Stimulated activated CD4-positive, alpha-beta T cell treated with anti-CD3 and anti-CD28 coated beads, Interleukin-12 subunit alpha, Interleukin-12 subunit beta, amount 100 ng/mL, for 48 hours (primary cell): Measurements from ENCODE around the gene CCL14.
"Not testable (repeated sequence)": the region's sequence is repeated elsewhere in the genome, so short reads cannot be mapped to it uniquely, and the experiment has no call there.

Experiments
- DNase-seq, 3 donors: peaks; one replicate each; pipeline ENCODE4 v3.0.0-alpha.2; 2020; ENCODE audit warnings: low read depth in 2 of 3, low spot score in 1 of 3

CCL14 gene

GRCh38 chr17:35986643-35987042 is at the start of gene CCL14:
Gene CCL14, minus strand, starts transcription at chr17:35986729. Its CDS starts 80 bp downstream, at chr17:35986649.
- no peak for DNase-seq

GRCh38 chr17:36036235-36036634 is 49.7 kb upstream of the CCL14 start:
- DNase-seq, result no peak

- DNase-seq, result no peak
Observed at GRCh38 chr17:36034127-36034526, 47.6 kb upstream of the CCL14 start.

GRCh38 chr17:36030956-36031355 is 44.4 kb upstream of the CCL14 start:
- no peak for DNase-seq

- no peak for DNase-seq
Observed at GRCh38 chr17:36027761-36028160, 41.2 kb upstream of the CCL14 start.

GRCh38 chr17:36024106-36024869 is 37.8 kb upstream of the CCL14 start:
- DNase-seq, result no peak

GRCh38 chr17:36019423-36019822 is 32.9 kb upstream of the CCL14 start:
- DNase-seq, result no peak

- no peak for DNase-seq
Observed at GRCh38 chr17:36017799-36018198, 31.3 kb upstream of the CCL14 start, which contains the start of gene CCL23. Gene CCL23, minus strand, starts transcription at chr17:36017972. Its CDS starts 75 bp downstream, at chr17:36017897.

GRCh38 chr17:36016555-36016954 is 30.0 kb upstream of the CCL14 start:
- DNase-seq, result no peak

- not testable (repeated sequence) for DNase-seq
Observed at GRCh38 chr17:36015895-36016294, 29.4 kb upstream of the CCL14 start.

- DNase-seq, result no peak
Observed at GRCh38 chr17:36014946-36015345, 28.4 kb upstream of the CCL14 start.

GRCh38 chr17:36011201-36011600 is 24.7 kb upstream of the CCL14 start:
- no peak for DNase-seq

GRCh38 chr17:36008998-36009665 is 22.6 kb upstream of the CCL14 start:
- no peak for DNase-seq

GRCh38 chr17:36004594-36005108 is 18.1 kb upstream of the CCL14 start:
- no peak for DNase-seq

- DNase-seq, result no peak
Observed at GRCh38 chr17:36002631-36003030, 16.1 kb upstream of the CCL14 start.

GRCh38 chr17:36001862-36002603 is 15.5 kb upstream of the CCL14 start:
- no peak for DNase-seq

- DNase-seq, result no peak
Observed at GRCh38 chr17:36001110-36001771, 14.7 kb upstream of the CCL14 start, which contains the start of gene CCL15. Gene CCL15, minus strand, starts transcription at chr17:36001553. Its CDS starts 61 bp downstream, at chr17:36001492.

- DNase-seq, result no peak
Observed at GRCh38 chr17:36000732-36001109, 14.2 kb upstream of the CCL14 start.

GRCh38 chr17:35998756-35999155 is 12.2 kb upstream of the CCL14 start:
- DNase-seq, result no peak

- DNase-seq, result no peak
Observed at GRCh38 chr17:35998018-35998545, 11.6 kb upstream of the CCL14 start.

GRCh38 chr17:35995346-35995745 is 8.8 kb upstream of the CCL14 start:
- not testable (repeated sequence) for DNase-seq
